ENCODE measurements around the gene UBE2S. TPM values are rescaled to one million over a fixed set of nuclear protein-coding genes. Genes with fewer than 3 reads are reported as not detected.

The UBE2S gene
- total and polyA plus RNA-seq, 10 of the 15 experiments (the other 5 are each of a cell fraction or from before 2014, with no cell fraction given): 2.3 to 640 (median 127) TPM

DNA sequence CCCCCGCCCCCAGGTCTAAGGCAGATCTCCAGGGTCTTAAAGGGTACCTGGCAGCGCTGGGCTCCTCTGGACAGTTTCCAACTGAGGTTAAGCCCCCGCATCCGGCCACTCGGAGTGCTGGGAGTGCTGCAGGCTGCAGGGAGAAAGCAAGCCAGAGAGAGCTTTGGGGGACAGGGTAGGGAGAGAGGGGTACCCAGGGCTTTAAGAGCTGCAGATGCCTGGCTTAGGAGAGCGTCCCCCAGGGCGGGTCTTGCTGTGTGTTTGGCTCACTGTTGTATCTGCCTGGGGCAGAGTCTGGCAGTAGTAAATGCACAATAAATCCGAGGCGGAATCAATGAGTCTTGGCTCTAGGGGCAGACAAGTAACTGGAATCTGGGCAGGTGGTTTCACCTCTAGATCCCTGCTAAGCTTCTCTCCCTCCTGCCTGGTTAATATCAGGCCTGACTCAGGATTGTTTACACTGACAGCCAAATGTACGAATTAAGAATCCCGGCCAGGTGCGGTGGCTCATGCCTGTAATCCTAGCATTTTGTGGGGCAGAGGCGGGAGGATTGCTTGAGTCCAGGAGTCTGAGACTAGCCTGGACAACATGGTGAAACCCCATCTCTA is 52.3 kb downstream of the UBE2S start:
- FAIRE-seq: no peak
- no TSS peak for BruUV-seq (replicated peaks)
- in situ Hi-C loops (cut with MboI): no loop called here
- RAD21 ChIA-PET (ENCODE audit: unreplicated experiment): no interaction called here
- H3K4me2 ChIP-seq (ENCODE audit: control insufficient read depth, insufficient read depth): no peak overlapping the region
- WGBS (ENCODE audit: insufficient coverage, insufficient replicate concordance, low lambda C conversion rate, missing lambda C conversion rate): 39% methylated on average over 12 of the region's 13 CpGs
- no peaks in the 10 kb centered on the region for H3K36me3 ChIP-seq (ENCODE audit: control insufficient read depth in 2 of 2, insufficient read depth in 2 of 2, low read length in 1 of 2)
- H3K9me3 ChIP-seq (replicated peaks; ENCODE audit: control insufficient read depth, insufficient read depth, low read length): no peaks in the 10 kb centered on the region
- POLR2A ChIA-PET: no interaction called here
- H3K27ac ChIP-seq (ENCODE audit: control insufficient read depth, insufficient read depth): no peak overlapping the region
- SMC1A ChIA-PET (ENCODE audit: uncharacterized antibody, unreplicated experiment): no interaction called here
- ATAC-seq: no peak
- no peak for DNase-seq (ENCODE audit: low read depth, low spot score)
- H3K27me3 ChIP-seq (replicated peaks in 1 of 2; ENCODE audit: control insufficient read depth in 2 of 2, insufficient read depth in 2 of 2, low read length in 1 of 2): peaks cover 4 to 13% of the 10 kb centered on the region in 2 experiments; a peak in 3 of 4 replicates
- TF ChIP-seq NR2C1 (IDR thresholded peaks at IDR 0.05) (no peak), STAT3 (IDR thresholded peaks at IDR 0.05; ENCODE audit: low read depth, low read length) (no peak), POLR2AphosphoS2 (IDR thresholded peaks at IDR 0.05; ENCODE audit: low read depth, low read length) (no peak), GATAD2B (conservative IDR thresholded peaks at IDR 0.05; ENCODE audit: low read depth) (no peak), TBL1XR1 (IDR thresholded peaks at IDR 0.05; ENCODE audit: low read depth, low read length) (no peak), MTA2 (IDR thresholded peaks at IDR 0.05; ENCODE audit: low read depth) (no peak), CHD2 (IDR thresholded peaks at IDR 0.05; ENCODE audit: borderline replicate concordance, low read depth, low read length) (no peak), JUNB (IDR thresholded peaks at IDR 0.05) (no peak), HCFC1 (IDR thresholded peaks at IDR 0.05; ENCODE audit: low read length) (no peak), ESRRA (IDR thresholded peaks at IDR 0.05; ENCODE audit: low read length) (no peak)
- TF ChIP-seq, protein P1, sequence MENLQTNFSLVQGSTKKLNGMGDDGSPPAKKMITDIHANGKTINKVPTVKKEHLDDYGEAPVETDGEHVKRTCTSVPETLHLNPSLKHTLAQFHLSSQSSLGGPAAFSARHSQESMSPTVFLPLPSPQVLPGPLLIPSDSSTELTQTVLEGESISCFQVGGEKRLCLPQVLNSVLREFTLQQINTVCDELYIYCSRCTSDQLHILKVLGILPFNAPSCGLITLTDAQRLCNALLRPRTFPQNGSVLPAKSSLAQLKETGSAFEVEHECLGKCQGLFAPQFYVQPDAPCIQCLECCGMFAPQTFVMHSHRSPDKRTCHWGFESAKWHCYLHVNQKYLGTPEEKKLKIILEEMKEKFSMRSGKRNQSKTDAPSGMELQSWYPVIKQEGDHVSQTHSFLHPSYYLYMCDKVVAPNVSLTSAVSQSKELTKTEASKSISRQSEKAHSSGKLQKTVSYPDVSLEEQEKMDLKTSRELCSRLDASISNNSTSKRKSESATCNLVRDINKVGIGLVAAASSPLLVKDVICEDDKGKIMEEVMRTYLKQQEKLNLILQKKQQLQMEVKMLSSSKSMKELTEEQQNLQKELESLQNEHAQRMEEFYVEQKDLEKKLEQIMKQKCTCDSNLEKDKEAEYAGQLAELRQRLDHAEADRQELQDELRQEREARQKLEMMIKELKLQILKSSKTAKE (IDR thresholded peaks at IDR 0.05; ENCODE audit: low read depth, poor library complexity, severe bottlenecking): no peak
- H3K9ac ChIP-seq (ENCODE audit: control insufficient read depth, insufficient read depth, low read length): no peak overlapping the region
- H4K20me1 ChIP-seq (ENCODE audit: control insufficient read depth, insufficient read depth): no peaks in the 10 kb centered on the region; the same call in 1 of the 2 replicates
- H2AFZ ChIP-seq (ENCODE audit: control insufficient read depth, low read depth, low read length): no peak overlapping the region
- no peaks in the 10 kb centered on the region for H3K79me2 ChIP-seq (ENCODE audit: control insufficient read depth, insufficient read depth, low read length)
- no peaks in the 10 kb centered on the region; the same call in 1 of the 2 replicates for H3K4me1 ChIP-seq (ENCODE audit: control insufficient read depth, insufficient read depth, low read length)
- intact Hi-C loops (cut with micrococcal nuclease; ENCODE audit: unreplicated experiment): no loop called here
- CTCF ChIA-PET: no interaction called here
- H3K4me3 ChIP-seq: no peak overlapping the region
